OCI-LY7 (cell line): Measurements from ENCODE around the gene CRACDL. TPM values are rescaled to one million over a fixed set of nuclear protein-coding genes. Genes with fewer than 3 reads are reported as not detected.

Source experiments
- BruUV-seq: library from RNA; stranded (reverse); fragments of 400-500 nt; replicated peaks from 2 replicates; lab custom pipeline; 2021; lab: Mats Ljungman, UMichigan
- CTCF ChIA-PET: fragments of 300-600 bp; sonication (Branson Sonifier 250); formaldehyde crosslinking; loops from one replicate; lab custom pipeline; 2022; ENCODE audit warnings: antibody characterized with exemption; ENCODE audit not compliant: unreplicated experiment; lab: Charles Lee
- POLR2A ChIA-PET: fragments of 300-600 bp; sonication (Branson Sonifier 250); formaldehyde crosslinking; loops from one replicate; lab custom pipeline; 2022; ENCODE audit warnings: antibody characterized with exemption; lab: Charles Lee
- DNase-seq: peaks from one replicate; pipeline ENCODE4 v3.0.0-alpha.2; 2015; ENCODE audit warnings: low spot score
- H2AFZ ChIP-seq: fragments of 200-600 bp; sonication (generic), shearing (Covaris generic); 2 replicates; pipeline ENCODE4 v1.6.1; 2014; ENCODE audit warnings: mild to moderate bottlenecking, antibody characterized with exemption, low read length, moderate library complexity
- H3K27ac ChIP-seq: fragments of 200-600 bp; sonication (generic); 2 replicates; pipeline ENCODE4 v1.5.1; 2014; ENCODE audit warnings: mixed run types, low read depth, mild to moderate bottlenecking, moderate library complexity, low read length, inconsistent platforms; ENCODE audit not compliant: poor library complexity, severe bottlenecking
- H3K36me3 ChIP-seq: fragments of 200-600 bp; sonication (generic); 2 replicates; pipeline ENCODE4 v1.6.1; 2014; ENCODE audit warnings: mild to moderate bottlenecking, antibody characterized with exemption, low read length, moderate library complexity, mixed read lengths; ENCODE audit not compliant: insufficient read depth
- H3K4me1 ChIP-seq: fragments of 200-600 bp; sonication (generic); 2 replicates; pipeline ENCODE4 v1.5.1; 2014; ENCODE audit warnings: mild to moderate bottlenecking, low read length; ENCODE audit not compliant: insufficient read depth, poor library complexity, severe bottlenecking
- H3K4me2 ChIP-seq: fragments of 200-600 bp; sonication (generic); 2 replicates; pipeline ENCODE4 v1.6.1; 2014; ENCODE audit warnings: mild to moderate bottlenecking, low read length
- H3K4me3 ChIP-seq: fragments of 200-600 bp; sonication (generic); 2 replicates; pipeline ENCODE4 v1.5.1; 2014; ENCODE audit warnings: mild to moderate bottlenecking, low read depth, low read length; ENCODE audit not compliant: poor library complexity, severe bottlenecking
- H3K79me2 ChIP-seq: fragments of 200-600 bp; sonication (generic); 2 replicates; pipeline ENCODE4 v1.6.1; 2016; ENCODE audit warnings: low read depth, mild to moderate bottlenecking, low read length, moderate library complexity, mixed read lengths; ENCODE audit not compliant: insufficient read depth
- H3K9me2 ChIP-seq: fragments of 200-600 bp; sonication (generic); 2 replicates; pipeline ENCODE4 v1.6.1; 2016; ENCODE audit warnings: mild to moderate bottlenecking, low read length, mixed read lengths; ENCODE audit not compliant: insufficient read depth
- H3K9me3 ChIP-seq: fragments of 200-600 bp; sonication (generic); 2 replicates; pipeline ENCODE4 v1.6.1; 2014; ENCODE audit warnings: mild to moderate bottlenecking, mixed run types, low read length, mixed read lengths
- H4K20me1 ChIP-seq: fragments of 200-600 bp; sonication (generic); 2 replicates; pipeline ENCODE4 v1.6.1; 2014; ENCODE audit warnings: mild to moderate bottlenecking, antibody characterized with exemption, low read length, moderate library complexity, mixed read lengths; ENCODE audit not compliant: insufficient read depth
- CTCF ChIP-seq: fragments of 200-600 bp; sonication (generic); conservative IDR thresholded peaks from 2 replicates; pipeline ENCODE4 v1.5.1; 2014; ENCODE audit warnings: mild to moderate bottlenecking, antibody characterized with exemption, low read length, moderate library complexity, mixed read lengths
- EZH2phosphoT487 ChIP-seq: fragments of 200-600 bp; sonication (generic); IDR thresholded peaks from 2 replicates; pipeline ENCODE4 v1.6.1; 2018; ENCODE audit warnings: low read depth, borderline replicate concordance, mild to moderate bottlenecking, mixed run types, antibody characterized with exemption, low read length, moderate library complexity, mixed read lengths
- intact Hi-C: fragments of 100-400 bp; cut with micrococcal nuclease; formaldehyde crosslinking; loops from one replicate; pipeline ENCODE4 v1.10.0; 2022; ENCODE audit not compliant: unreplicated experiment
- total RNA-seq, 2 experiments: library from RNA; depleted of rRNA in 1 of 2; stranded (reverse); fragments of >200 nt in 1 of 2; shearing (Covaris generic) in 1 of 2; gene quantifications; 2 replicates each; pipeline ENCODE4 v1.2.3, GENCODE V29; 2014 to 2022

Gene CRACDL
- total RNA-seq, 2 experiments from 2014 or later = 0.03 to 0.13 TPM

- no peak for TF ChIP-seq CTCF
- Histone ChIP-seq H3K4me2 (no peak overlapping the region), H3K27ac (no peak overlapping the region), H3K36me3 (no peaks in the 10 kb centered on the region), H3K9me2 (no peaks in the 10 kb centered on the region), H3K4me1 (peaks cover 9% of the 10 kb centered on the region), H3K4me3 (no peak overlapping the region), H3K9me3 (no peaks in the 10 kb centered on the region), H4K20me1 (no peaks in the 10 kb centered on the region), H3K79me2 (no peaks in the 10 kb centered on the region), H2AFZ (peak overlapping the region; percentile 49)
- ChIA-PET CTCF (no interaction called here), POLR2A (no interaction called here)
- intact Hi-C loops = no loop called here
- no TSS peak for BruUV-seq
- DNase-seq = no peak
Observed at GRCh38 chr2:98795891-98796676, 139.9 kb downstream of the CRACDL start.

- Histone ChIP-seq H4K20me1 (no peaks in the 10 kb centered on the region), H3K36me3 (no peaks in the 10 kb centered on the region), H3K4me1 (peaks cover 9% of the 10 kb centered on the region), H3K4me3 (no peak overlapping the region), H3K9me3 (no peaks in the 10 kb centered on the region), H3K9me2 (no peaks in the 10 kb centered on the region), H2AFZ (0 out of 2 replicates have a peak overlapping the region, but pooled peaks have one; percentile 27), H3K27ac (no peak overlapping the region), H3K79me2 (no peaks in the 10 kb centered on the region), H3K4me2 (no peak overlapping the region)
- TF ChIP-seq CTCF = no peak
- TF ChIP-seq EZH2phosphoT487 = no peak
- POLR2A ChIA-PET = interaction anchor here (1.2 kb wide), 1 partner anchor 10 kb away, joined by 3 read pairs; no protein-coding TSS in a partner anchor
- intact Hi-C loops = no loop called here
- DNase-seq = no peak
- BruUV-seq = no TSS peak
- CTCF ChIA-PET = no interaction called here
Observed at GRCh38 chr2:98793897-98794830, 141.9 kb downstream of the CRACDL start.
